IMR-90 (cell line): ENCODE measurements around the gene ABL1. TPM values are rescaled to one million over a fixed set of nuclear protein-coding genes. Genes with fewer than 3 reads are reported as not detected.

Experiments used
- ATAC-seq: fragments of 200-7000 bp; cut with Tn5 transposase; 2 replicates; pipeline ENCODE4 v1.9.1; 2020; ENCODE audit warnings: low read depth, mild to moderate bottlenecking, moderate library complexity
- BruUV-seq: library from RNA; stranded (reverse); fragments of 400-500 nt; replicated peaks from 2 replicates; lab custom pipeline; 2021; lab: Mats Ljungman, UMichigan
- CTCF ChIA-PET: fragments of 300-600 bp; formaldehyde crosslinking; extraction: SDS; loops from one replicate; lab custom pipeline; 2021; ENCODE audit warnings: antibody characterized with exemption; lab: Yijun Ruan, JAX
- POLR2A ChIA-PET: fragments of 300-600 bp; sonication (Branson Sonifier 250); formaldehyde crosslinking; loops from one replicate; lab custom pipeline; 2022; ENCODE audit warnings: antibody characterized with exemption; ENCODE audit not compliant: unreplicated experiment; lab: Charles Lee
- DNase-seq: peaks from one replicate; pipeline ENCODE4 v3.0.0; 2013
- H2AFZ ChIP-seq: replicated peaks from 2 replicates; pipeline ENCODE3; 2013; ENCODE audit warnings: low read length, mild to moderate bottlenecking; ENCODE audit not compliant: poor library complexity
- H2AK5ac ChIP-seq: 2 replicates; pipeline ENCODE4 v1.6.1; 2013; ENCODE audit warnings: low read depth, low read length, inconsistent platforms
- H2AK9ac ChIP-seq: replicated peaks from 2 replicates; pipeline ENCODE3; 2013; ENCODE audit warnings: mild to moderate bottlenecking, low read depth, low read length, moderate library complexity; ENCODE audit not compliant: poor library complexity
- H2BK120ac ChIP-seq: 2 replicates; pipeline ENCODE4 v1.6.1; 2013; ENCODE audit warnings: low read depth, low read length, inconsistent platforms
- H2BK15ac ChIP-seq: 3 replicates; pipeline ENCODE4 v1.6.1; 2013; ENCODE audit warnings: low read depth, low read length, inconsistent platforms
- H2BK20ac ChIP-seq: 2 replicates; pipeline ENCODE4 v1.6.1; 2013; ENCODE audit warnings: low read depth, mild to moderate bottlenecking, inconsistent platforms, low read length, moderate library complexity
- H2BK5ac ChIP-seq: 2 replicates; pipeline ENCODE4 v1.6.1; 2013; ENCODE audit warnings: mild to moderate bottlenecking, low read depth, low read length, inconsistent platforms; ENCODE audit not compliant: poor library complexity, severe bottlenecking
- H3K14ac ChIP-seq: replicated peaks from 2 replicates; pipeline ENCODE4 v1.6.1; 2013; ENCODE audit warnings: low read depth, low read length, inconsistent platforms
- H3K18ac ChIP-seq: 2 replicates; pipeline ENCODE4 v1.6.1; 2013; ENCODE audit warnings: low read depth, low read length, control low read depth
- H3K23ac ChIP-seq: 2 replicates; pipeline ENCODE4 v1.6.1; 2013; ENCODE audit warnings: low read depth, low read length, inconsistent platforms
- H3K27ac ChIP-seq: 2 replicates; pipeline ENCODE4 v1.5.1; 2013; ENCODE audit warnings: mild to moderate bottlenecking, control low read depth, low read length; ENCODE audit not compliant: insufficient read depth
- H3K27me3 ChIP-seq: 2 replicates; pipeline ENCODE4 v1.6.1; 2013; ENCODE audit warnings: low read length; ENCODE audit not compliant: control insufficient read depth, insufficient read depth
- H3K36me3 ChIP-seq: 2 replicates; pipeline ENCODE4 v1.6.1; 2013; ENCODE audit warnings: low read length, mixed read lengths; ENCODE audit not compliant: control insufficient read depth, insufficient read depth
- H3K4ac ChIP-seq: 2 replicates; pipeline ENCODE4 v1.6.1; 2013; ENCODE audit warnings: low read depth, low read length, inconsistent platforms
- H3K4me1 ChIP-seq: 2 replicates; pipeline ENCODE4 v1.6.1; 2013; ENCODE audit warnings: low read length, mixed read lengths; ENCODE audit not compliant: control insufficient read depth, insufficient read depth
- H3K4me2 ChIP-seq: 2 replicates; pipeline ENCODE4 v1.6.1; 2013; ENCODE audit warnings: low read depth, mild to moderate bottlenecking, control low read depth, low read length, moderate library complexity
- H3K4me3 ChIP-seq: 2 replicates; pipeline ENCODE4 v1.5.1; 2013; ENCODE audit warnings: low read depth, mild to moderate bottlenecking, control low read depth, low read length, moderate library complexity; ENCODE audit not compliant: insufficient read depth
- H3K56ac ChIP-seq: 2 replicates; pipeline ENCODE4 v1.6.1; 2013; ENCODE audit warnings: low read length, inconsistent platforms; ENCODE audit not compliant: insufficient read depth; ENCODE audit errors: extremely low read depth
- H3K79me1 ChIP-seq, 2 experiments: 2 replicates each; pipeline ENCODE4 v1.6.1; 2013; ENCODE audit warnings: low read length in 2 of 2, inconsistent platforms in 1 of 2, low read depth in 1 of 2
- H3K9ac ChIP-seq: 2 replicates; pipeline ENCODE4 v1.6.1; 2013; ENCODE audit warnings: low read depth, low read length, control low read depth
- H3K9me1 ChIP-seq: 2 replicates; pipeline ENCODE4 v1.6.1; 2013; ENCODE audit warnings: low read length, inconsistent platforms; ENCODE audit not compliant: insufficient read depth
- H3K9me3 ChIP-seq: 2 replicates; pipeline ENCODE4 v1.6.1; 2013; ENCODE audit warnings: low read length; ENCODE audit not compliant: control insufficient read depth, insufficient read depth
- H4K20me1 ChIP-seq: 2 replicates; pipeline ENCODE4 v1.6.1; 2013; ENCODE audit warnings: low read length, inconsistent platforms; ENCODE audit not compliant: insufficient read depth
- H4K5ac ChIP-seq: 2 replicates; pipeline ENCODE4 v1.6.1; 2013; ENCODE audit warnings: mild to moderate bottlenecking, low read depth, low read length, control low read depth
- H4K8ac ChIP-seq, 2 experiments: 2 replicates each; pipeline ENCODE4 v1.6.1; 2013; ENCODE audit warnings: low read depth in 2 of 2, low read length in 2 of 2, control low read depth in 1 of 2, inconsistent platforms in 1 of 2
- H4K91ac ChIP-seq: 2 replicates; pipeline ENCODE4 v1.6.1; 2013; ENCODE audit warnings: low read depth, low read length, inconsistent platforms; ENCODE audit not compliant: insufficient read depth
- CEBPB ChIP-seq: IDR thresholded peaks from 2 replicates; pipeline ENCODE4 v1.6.1; 2012; ENCODE audit warnings: low read depth, low read length, improper control_type of control experiment
- ELK1 ChIP-seq: fragments of 150-350 bp; IDR thresholded peaks from 2 replicates; pipeline ENCODE4 v1.6.1; 2016; ENCODE audit warnings: low read depth, mild to moderate bottlenecking, low read length, moderate library complexity, borderline replicate concordance
- FOS ChIP-seq: fragments of 150-350 bp; IDR thresholded peaks from 2 replicates; pipeline ENCODE4 v1.6.1; 2016; ENCODE audit warnings: low read depth, low read length
- WGBS, 2 experiments: methylation state at CpG; one replicate each; pipeline versions ENCODE4 v1.1.5 to v1.1.7; 2013; ENCODE audit warnings: missing lambda C conversion rate in 2 of 2; ENCODE audit not compliant: insufficient read length in 1 of 2; ENCODE audit errors: extremely low coverage in 2 of 2; 5-methylcytosine and 5-hydroxymethylcytosine counted together
- dilution Hi-C: fragments of 300-500 bp; cut with HindIII; formaldehyde crosslinking; loops from one replicate; pipeline ENCODE4 v1.14.3; 2018; ENCODE audit warnings: low sequenced_read_pairs; ENCODE audit not compliant: unreplicated experiment
- in situ Hi-C: fragments of 300-500 bp; cut with MboI; formaldehyde crosslinking; loops from 3 replicates; pipeline ENCODE4 v1.14.3; 2019; ENCODE audit warnings: low sequenced_read_pairs, inconsistent platforms, mixed read lengths
- intact Hi-C: fragments of 100-400 bp; cut with micrococcal nuclease; formaldehyde crosslinking; loops from 2 replicates; pipeline ENCODE4 v1.10.0; 2022
- polyA plus RNA-seq, 3 experiments: library from polyadenylated mRNA; depleted of rRNA; stranded (reverse); fragments of >200 nt; gene quantifications; 2 replicates each; pipeline ENCODE4 v1.2.3, GENCODE V29; 2012; ENCODE audit warnings: low replicate concordance in 1 of 3
- total RNA-seq: library from RNA; depleted of rRNA; stranded (reverse); fragments of >200 nt; gene quantifications from 2 replicates; pipeline ENCODE4 v1.2.3, GENCODE V29; 2012

The ABL1 gene
- total and polyA plus RNA-seq, 2 of the 4 experiments (the other 2 are of a cell fraction), result 33.7 to 49.1 TPM

- no peak overlapping the region for H4K91ac ChIP-seq
- no peak overlapping the region for H2AK5ac ChIP-seq
- no peak overlapping the region for H2BK15ac ChIP-seq
- H3K9ac ChIP-seq, result no peak overlapping the region
- H3K27me3 ChIP-seq, result no peaks in the 10 kb centered on the region
- H3K9me1 ChIP-seq, result no peaks in the 10 kb centered on the region
- no peak overlapping the region for H2BK20ac ChIP-seq
- H4K20me1 ChIP-seq, result no peaks in the 10 kb centered on the region
- no peak overlapping the region for H3K56ac ChIP-seq
- no peaks in the 10 kb centered on the region for H3K79me1 ChIP-seq
- intact Hi-C loops (no loop called here), dilution Hi-C loops (no loop called here), in situ Hi-C loops (no loop called here)
- H3K18ac ChIP-seq, result no peak overlapping the region
- no peak overlapping the region for H4K8ac ChIP-seq
- H2AFZ ChIP-seq, result no peak overlapping the region
- no peaks in the 10 kb centered on the region for H3K36me3 ChIP-seq
- H2AK9ac ChIP-seq, result no peak overlapping the region
- TF ChIP-seq FOS, result no peak
- no peak for TF ChIP-seq ELK1
- no peak for TF ChIP-seq CEBPB
- WGBS, 2 experiments, result 98% methylated on average over 7 of the region's 26 CpGs; no CpG with 5 or more reads in 1 of the 2 experiments
- no peak overlapping the region for H3K4me3 ChIP-seq
- no peak overlapping the region for H3K23ac ChIP-seq
- peaks cover 6% of the 10 kb centered on the region for H3K4me1 ChIP-seq
- ATAC-seq, result no peak
- H3K9me3 ChIP-seq, result no peaks in the 10 kb centered on the region
- H3K14ac ChIP-seq, result no peak overlapping the region
- no peak overlapping the region for H2BK120ac ChIP-seq
- no TSS peak for BruUV-seq
- POLR2A ChIA-PET, result no interaction called here
- no peak overlapping the region for H4K5ac ChIP-seq
- H3K4ac ChIP-seq, result no peak overlapping the region
- H3K27ac ChIP-seq, result no peak overlapping the region
- CTCF ChIA-PET, result no interaction called here
- DNase-seq, result no peak
- H3K4me2 ChIP-seq, result no peak overlapping the region
- H2BK5ac ChIP-seq, result no peak overlapping the region
Observed at GRCh38 chr9:130911254-130912049, 76.4 kb downstream of the ABL1 start.
